GM12873 (cell line): ENCODE data around the gene PCP4L1.
A peak's percentile ranks its signal among the peaks of the same experiment; 100 is the strongest.

ENCODE experiments used
- TF ChIP-seq, protein P1 (sequence below): IDR thresholded peaks from 2 replicates; pipeline ENCODE4 v1.5.1; 2012; ENCODE audit warnings: low read depth, mild to moderate bottlenecking, moderate library complexity, low read length, control low read depth; ENCODE audit not compliant: insufficient read depth; ENCODE audit errors: missing control alignments

Gene PCP4L1

DNA sequence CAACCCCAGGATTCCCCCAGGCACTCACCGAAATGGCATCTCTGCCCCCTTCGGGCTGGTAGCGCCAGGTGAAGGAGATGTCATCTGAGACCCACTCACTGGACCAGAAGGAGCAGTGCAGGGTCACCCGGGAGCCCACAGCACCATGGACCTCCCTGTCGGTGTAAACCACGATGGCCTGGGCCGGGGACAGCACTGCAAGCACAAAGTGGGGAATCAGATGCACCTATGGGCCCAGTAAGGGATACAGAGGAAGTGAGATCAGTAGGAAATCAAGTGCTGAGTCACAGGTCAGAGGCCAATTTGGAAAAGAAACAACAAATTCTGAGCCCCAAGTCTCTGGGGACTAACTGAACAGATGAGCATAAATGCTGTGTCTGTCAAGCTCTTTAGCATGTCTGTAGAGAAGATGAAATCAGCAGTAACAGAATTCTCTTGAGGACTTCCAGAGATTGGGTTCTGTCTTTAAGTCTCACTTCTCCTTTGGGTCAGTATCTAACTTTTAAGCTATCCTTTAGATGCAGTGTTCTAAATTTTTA, 48.8 kb downstream of the PCP4L1 start:
- TF ChIP-seq, protein P1, sequence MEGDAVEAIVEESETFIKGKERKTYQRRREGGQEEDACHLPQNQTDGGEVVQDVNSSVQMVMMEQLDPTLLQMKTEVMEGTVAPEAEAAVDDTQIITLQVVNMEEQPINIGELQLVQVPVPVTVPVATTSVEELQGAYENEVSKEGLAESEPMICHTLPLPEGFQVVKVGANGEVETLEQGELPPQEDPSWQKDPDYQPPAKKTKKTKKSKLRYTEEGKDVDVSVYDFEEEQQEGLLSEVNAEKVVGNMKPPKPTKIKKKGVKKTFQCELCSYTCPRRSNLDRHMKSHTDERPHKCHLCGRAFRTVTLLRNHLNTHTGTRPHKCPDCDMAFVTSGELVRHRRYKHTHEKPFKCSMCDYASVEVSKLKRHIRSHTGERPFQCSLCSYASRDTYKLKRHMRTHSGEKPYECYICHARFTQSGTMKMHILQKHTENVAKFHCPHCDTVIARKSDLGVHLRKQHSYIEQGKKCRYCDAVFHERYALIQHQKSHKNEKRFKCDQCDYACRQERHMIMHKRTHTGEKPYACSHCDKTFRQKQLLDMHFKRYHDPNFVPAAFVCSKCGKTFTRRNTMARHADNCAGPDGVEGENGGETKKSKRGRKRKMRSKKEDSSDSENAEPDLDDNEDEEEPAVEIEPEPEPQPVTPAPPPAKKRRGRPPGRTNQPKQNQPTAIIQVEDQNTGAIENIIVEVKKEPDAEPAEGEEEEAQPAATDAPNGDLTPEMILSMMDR = no peak

DNA sequence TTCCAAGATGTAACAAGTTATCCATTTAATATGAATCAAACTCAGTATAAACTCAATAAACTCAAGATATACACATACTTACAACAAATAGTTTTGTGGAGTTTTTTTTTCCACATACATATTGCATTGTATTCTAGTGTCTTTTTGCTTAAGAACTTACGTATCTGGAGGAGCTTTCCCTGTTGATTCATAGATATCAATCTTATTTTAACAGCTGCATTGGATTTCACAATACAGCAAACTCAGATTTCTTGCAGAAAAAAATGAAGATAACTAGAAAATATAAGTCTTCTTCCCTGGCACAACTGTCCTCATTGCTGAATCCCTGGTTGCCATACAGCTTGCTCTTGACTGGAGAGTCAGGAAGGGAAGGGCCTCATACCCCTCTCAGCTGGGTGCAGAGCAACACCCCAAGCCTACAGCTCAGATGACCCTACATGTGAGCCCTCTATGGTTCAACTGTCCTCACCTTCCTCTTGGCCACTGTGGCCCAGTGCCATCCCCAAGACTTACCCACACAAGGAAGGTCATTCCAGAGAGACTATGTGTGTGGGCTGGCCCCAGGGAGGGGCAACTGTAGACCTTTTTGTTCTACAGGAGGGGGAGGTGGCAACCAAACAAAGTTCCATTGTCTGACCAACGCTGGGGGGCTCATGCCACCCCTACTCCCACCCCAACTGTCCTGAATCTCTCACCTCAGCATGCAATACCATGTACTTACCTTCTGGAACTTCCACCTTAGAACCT, 49.5 kb downstream of the PCP4L1 start:
- TF ChIP-seq, protein P1 = no peak

DNA sequence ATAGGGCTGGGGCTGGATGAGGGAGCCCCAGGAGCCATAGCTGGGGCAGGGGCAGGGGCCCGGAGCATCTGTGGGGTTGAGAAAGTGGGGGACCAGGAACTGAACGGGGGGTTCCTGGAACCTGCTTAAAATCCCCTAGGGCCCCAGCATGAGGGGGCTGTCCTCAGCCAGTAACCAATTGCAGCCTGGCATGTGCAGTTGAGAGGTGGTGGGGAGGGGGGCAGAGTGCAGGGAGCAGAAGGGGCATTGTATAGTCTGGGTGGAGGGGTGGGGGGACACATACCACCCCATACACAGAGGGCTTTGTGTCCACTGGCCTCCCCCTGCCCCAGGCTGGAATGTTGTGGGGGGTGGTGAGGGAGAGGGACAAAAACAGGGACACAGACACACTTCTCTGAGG, 51.3 kb downstream of the PCP4L1 start, which contains the start of gene MPZ:
Gene MPZ (minus strand): TSS at position 101 of the 400 bp plus-strand sequence. CDS start 63 bp downstream, at position 38.
- TF ChIP-seq, protein P1 = no peak

DNA sequence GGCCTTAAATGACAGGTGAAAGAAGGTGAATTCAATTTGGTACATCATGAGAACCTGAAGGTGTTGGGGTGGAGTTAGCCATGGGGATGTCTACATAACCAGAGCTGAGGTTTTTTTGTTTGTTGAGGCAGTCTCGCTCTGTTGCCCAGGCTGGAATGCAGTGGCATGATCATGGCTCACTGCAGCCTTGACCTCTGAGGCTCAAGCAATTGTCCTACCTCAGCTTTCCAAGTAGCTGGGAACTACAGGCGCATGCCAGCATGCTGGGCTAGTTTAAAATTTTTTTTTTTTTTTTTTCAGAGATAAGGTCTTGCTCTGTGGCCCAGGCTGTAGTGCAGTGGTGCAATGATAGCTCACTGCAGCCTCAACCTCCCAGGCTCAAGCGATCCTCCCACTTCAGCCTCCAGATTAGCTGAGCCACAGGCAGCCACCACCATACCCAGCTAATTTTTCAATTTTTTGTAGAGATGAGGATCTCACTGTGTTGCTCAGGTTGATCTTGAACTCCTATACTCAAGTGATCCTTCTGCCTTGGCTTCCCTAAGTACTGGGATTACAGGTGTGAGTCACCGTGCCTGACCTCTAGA, 53.1 kb downstream of the PCP4L1 start:
- TF ChIP-seq, protein P1 = no peak

DNA sequence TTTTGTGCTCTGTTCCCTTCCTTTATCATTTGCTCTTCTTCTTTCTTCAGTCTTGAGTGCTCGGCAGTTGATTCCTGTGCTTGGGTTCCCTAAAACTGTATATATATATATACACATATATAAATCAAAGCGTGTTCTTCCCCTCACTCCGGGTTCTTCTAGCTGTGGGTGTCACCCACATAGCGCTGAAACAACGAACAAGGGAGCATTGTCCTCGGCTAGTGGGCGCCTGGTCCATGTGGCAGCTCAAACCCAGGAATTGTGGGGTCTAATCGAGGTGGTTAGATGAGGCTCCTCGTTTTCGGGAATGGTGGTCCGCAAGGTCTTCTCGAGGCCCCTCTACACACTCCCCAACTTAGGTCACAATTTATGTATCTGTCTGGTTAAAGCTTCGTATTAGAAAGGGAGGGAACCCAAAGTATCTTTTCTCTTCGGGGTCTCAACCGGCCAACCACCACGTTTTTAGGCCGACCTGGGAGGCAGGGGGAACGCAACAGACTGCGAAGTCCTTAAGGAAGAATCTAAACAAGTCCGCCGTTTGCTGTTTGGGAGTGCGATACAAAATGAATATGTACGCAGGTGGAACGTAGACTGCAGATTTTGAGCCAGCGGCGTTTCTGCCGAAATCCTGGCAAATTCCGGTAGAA, 55.1 kb downstream of the PCP4L1 start:
- TF ChIP-seq, protein P1 = no peak

DNA sequence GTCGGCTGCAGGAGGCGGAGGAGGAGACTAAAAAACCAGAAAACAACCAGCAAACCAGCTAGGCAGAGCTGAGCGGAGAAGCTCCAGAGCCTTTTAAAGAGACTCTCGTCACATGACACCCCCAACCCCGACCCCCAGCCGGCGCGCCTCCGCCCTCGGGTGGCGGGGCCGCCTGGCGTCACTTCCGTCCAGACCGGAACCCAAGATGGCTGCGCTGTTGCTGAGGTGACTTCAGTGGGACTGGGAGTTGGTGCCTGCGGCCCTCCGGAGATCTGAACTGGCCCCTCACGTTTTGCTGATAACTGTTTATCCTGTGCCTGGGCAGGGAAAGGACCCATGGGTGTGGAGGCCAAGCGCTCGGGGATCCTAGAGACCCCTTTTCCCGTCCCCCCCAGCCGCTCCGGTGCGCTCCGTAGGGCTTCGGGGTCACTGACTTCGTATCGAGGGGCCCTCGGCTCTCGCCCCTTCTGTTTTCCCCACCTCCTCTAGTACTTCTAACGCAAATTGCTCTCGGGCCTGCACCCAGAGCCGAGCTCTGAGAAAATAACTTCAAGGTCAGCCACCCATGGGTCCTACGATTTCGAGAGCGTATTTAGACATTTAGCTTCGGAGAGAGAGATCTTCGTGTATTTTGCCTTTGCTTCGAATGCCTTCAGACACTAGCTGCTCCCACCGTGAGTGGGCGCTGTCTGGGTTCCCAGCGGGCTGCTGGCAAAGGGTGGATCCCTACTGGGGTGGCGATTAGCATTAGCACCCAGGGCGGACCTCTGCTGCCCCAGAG, 55.8 kb downstream of the PCP4L1 start, which contains the start of gene SDHC:
Gene SDHC (plus strand): TSS at position 181 of the 781 bp plus-strand sequence. CDS start 25 bp downstream, at position 206.
- TF ChIP-seq, protein P1 = peak; percentile 48
